Hepatocyte (in vitro differentiated cells): ENCODE measurements around the gene INTS15.

ENCODE experiments used
- CTCF ChIP-seq: fragments of 200-600 bp; sonication (generic); IDR thresholded peaks from 2 replicates; pipeline ENCODE4 v1.5.1; 2016; ENCODE audit warnings: antibody characterized with exemption, mild to moderate bottlenecking; ENCODE audit not compliant: poor library complexity
- EZH2 ChIP-seq: fragments of 200-600 bp; sonication (generic); IDR thresholded peaks from 2 replicates; pipeline ENCODE4 v1.6.1; 2016; ENCODE audit warnings: antibody characterized with exemption, mild to moderate bottlenecking, borderline replicate concordance
- EZH2phosphoT487 ChIP-seq: fragments of 200-600 bp; sonication (generic); IDR thresholded peaks from one replicate; pipeline ENCODE4 v1.6.1; 2018; ENCODE audit warnings: antibody characterized with exemption, mild to moderate bottlenecking, low read depth, moderate library complexity; ENCODE audit not compliant: unreplicated experiment, severe bottlenecking

- no peak for TF ChIP-seq CTCF
- no peak for TF ChIP-seq EZH2phosphoT487
- no peak for TF ChIP-seq EZH2
Measured at GRCh38 chr7:6634021-6634420, 44.2 kb downstream of the INTS15 start.
